Activated T-helper 1 cell treated with anti-CD3 and anti-CD28 coated beads, Interleukin-12 subunit alpha, Interleukin-12 subunit beta, Interleukin-2, Interleukin-4 antibody, amounts not matched to agents 30 ng/mL and 10 ng/mL and 1 ng/mL, durations not matched to agents 14 hours and 24 hours and 36 hours (primary cell): ENCODE data around the gene ELF1. TPM values are rescaled to one million over a fixed set of nuclear protein-coding genes. Genes with fewer than 3 reads are reported as not detected.
A peak's percentile ranks its signal among the peaks of the same experiment; 100 is the strongest.
"Not testable (repeated sequence)": the region's sequence is repeated elsewhere in the genome, so short reads cannot be mapped to it uniquely, and the experiment has no call there.

Experiments used
- DNase-seq: peaks from one replicate; pipeline ENCODE4 v3.0.0; 2021; ENCODE audit warnings: low spot score
- H3K27ac Mint-ChIP-seq: one replicate; pipeline ENCODE4 v1.8.0; 2021; ENCODE audit warnings: mild to moderate bottlenecking, mixed read lengths
- H3K27me3 Mint-ChIP-seq: one replicate; pipeline ENCODE4 v1.8.0; 2022; ENCODE audit warnings: mild to moderate bottlenecking, moderate library complexity, mixed read lengths; ENCODE audit not compliant: insufficient read depth
- H3K36me3 Mint-ChIP-seq: one replicate; pipeline ENCODE4 v1.8.0; 2021; ENCODE audit warnings: low read depth, mixed read lengths
- H3K4me1 Mint-ChIP-seq: one replicate; pipeline ENCODE4 v1.8.0; 2021; ENCODE audit warnings: low read depth, mixed read lengths
- H3K4me3 Mint-ChIP-seq: one replicate; pipeline ENCODE4 v1.8.0; 2021; ENCODE audit warnings: mild to moderate bottlenecking, moderate library complexity, mixed read lengths
- H3K9me3 Mint-ChIP-seq: one replicate; pipeline ENCODE4 v1.8.0; 2021; ENCODE audit warnings: mixed read lengths
- intact Hi-C: fragments of 100-400 bp; cut with micrococcal nuclease; formaldehyde crosslinking; loops from one replicate; pipeline ENCODE4 v1.15.1; 2024
- total RNA-seq: library from RNA; stranded (reverse); gene quantifications from 2 replicates; pipeline ENCODE4 v1.2.3, GENCODE V29; 2022

Gene ELF1
- total RNA-seq, 1 donor from 2014 or later = 75.3 TPM

DNA sequence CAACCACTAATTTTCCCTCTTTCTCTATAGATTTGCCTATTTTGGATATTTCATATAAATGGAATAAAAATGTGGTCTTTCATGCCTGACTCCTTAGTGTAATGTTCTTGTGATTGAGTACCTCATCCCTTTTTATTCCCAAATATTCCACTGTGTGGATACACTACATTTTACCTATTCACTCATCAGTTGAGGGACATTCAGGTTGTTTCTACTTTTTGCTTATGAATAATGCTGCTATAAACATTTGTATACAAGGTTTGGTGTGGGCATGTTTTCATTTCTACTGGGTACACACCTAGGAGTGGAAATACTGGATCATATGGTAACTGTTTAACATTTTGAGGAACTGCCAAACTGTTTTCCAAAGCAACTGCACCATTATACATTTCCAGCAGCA, 37.1 kb upstream of the ELF1 start:
- peaks cover 62% of the 10 kb centered on the region for H3K4me1 Mint-ChIP-seq

GRCh38 chr13:41054919-41055619, 36.0 kb upstream of the ELF1 start:
- Mint-ChIP-seq H3K36me3 (peaks cover 5% of the 10 kb centered on the region), H3K27me3 (no peaks in the 10 kb centered on the region), H3K9me3 (no peaks in the 10 kb centered on the region), H3K4me1 (peaks cover 53% of the 10 kb centered on the region), H3K27ac (no peak overlapping the region), H3K4me3 (no peak overlapping the region)
- DNase-seq = no peak
- intact Hi-C loops = loop anchor here (1.0 kb wide), 3 partner anchors 81 to 167 kb away; partner anchors contain the start of gene KBTBD7

More for the DNA sequence above, 37.1 kb upstream of the ELF1 start:
- DNase-seq = no peak
- H3K27me3 Mint-ChIP-seq = peaks cover 3% of the 10 kb centered on the region
- H3K27ac Mint-ChIP-seq = no peak overlapping the region
- intact Hi-C loops = no loop called here
- H3K9me3 Mint-ChIP-seq = no peaks in the 10 kb centered on the region
- H3K36me3 Mint-ChIP-seq = peaks cover 5% of the 10 kb centered on the region
- H3K4me3 Mint-ChIP-seq = no peak overlapping the region

GRCh38 chr13:41054212-41054877, 35.2 kb upstream of the ELF1 start:
- DNase-seq = peak; percentile 24
- H3K27ac Mint-ChIP-seq = no peak overlapping the region
- no peak overlapping the region for H3K4me3 Mint-ChIP-seq
- intact Hi-C loops = loop anchor here (1.0 kb wide), 3 partner anchors 80 to 168 kb away; partner anchors contain the start of gene KBTBD7
- no peaks in the 10 kb centered on the region for H3K27me3 Mint-ChIP-seq
- H3K4me1 Mint-ChIP-seq = peaks cover 47% of the 10 kb centered on the region
- no peaks in the 10 kb centered on the region for H3K9me3 Mint-ChIP-seq
- peaks cover 7% of the 10 kb centered on the region for H3K36me3 Mint-ChIP-seq

GRCh38 chr13:41053384-41053826, 34.3 kb upstream of the ELF1 start:
- no peak overlapping the region for H3K4me3 Mint-ChIP-seq
- DNase-seq = no peak
- peaks cover 39% of the 10 kb centered on the region for H3K4me1 Mint-ChIP-seq
- intact Hi-C loops = no loop called here
- H3K27ac Mint-ChIP-seq = no peak overlapping the region
- H3K9me3 Mint-ChIP-seq = peaks cover 8% of the 10 kb centered on the region
- H3K27me3 Mint-ChIP-seq = no peaks in the 10 kb centered on the region
- peaks cover 15% of the 10 kb centered on the region for H3K36me3 Mint-ChIP-seq

DNA sequence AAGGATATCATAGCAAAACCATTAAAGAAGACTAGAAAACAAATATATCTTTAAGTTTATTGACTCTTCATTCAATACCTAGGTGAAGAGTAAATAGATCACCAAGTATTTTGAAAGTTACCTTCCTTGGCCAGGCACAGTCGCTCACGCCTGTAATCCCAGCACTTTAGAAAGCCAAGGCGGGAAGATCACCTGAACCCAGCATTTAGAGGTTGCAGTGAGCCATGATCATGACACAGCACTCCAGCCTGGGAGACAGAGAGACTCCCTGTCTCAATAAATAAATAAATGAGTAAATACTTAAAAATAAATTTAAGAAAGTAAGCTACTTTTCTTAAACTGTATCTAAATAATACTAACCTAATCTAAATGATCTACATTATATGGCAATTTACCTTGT, 33.3 kb upstream of the ELF1 start:
- intact Hi-C loops = no loop called here
- Mint-ChIP-seq H3K36me3 (peaks cover 12% of the 10 kb centered on the region), H3K4me1 (peaks cover 33% of the 10 kb centered on the region), H3K9me3 (peaks cover 8% of the 10 kb centered on the region), H3K4me3 (no peak overlapping the region), H3K27me3 (no peaks in the 10 kb centered on the region), H3K27ac (no peak overlapping the region)
- DNase-seq = no peak

DNA sequence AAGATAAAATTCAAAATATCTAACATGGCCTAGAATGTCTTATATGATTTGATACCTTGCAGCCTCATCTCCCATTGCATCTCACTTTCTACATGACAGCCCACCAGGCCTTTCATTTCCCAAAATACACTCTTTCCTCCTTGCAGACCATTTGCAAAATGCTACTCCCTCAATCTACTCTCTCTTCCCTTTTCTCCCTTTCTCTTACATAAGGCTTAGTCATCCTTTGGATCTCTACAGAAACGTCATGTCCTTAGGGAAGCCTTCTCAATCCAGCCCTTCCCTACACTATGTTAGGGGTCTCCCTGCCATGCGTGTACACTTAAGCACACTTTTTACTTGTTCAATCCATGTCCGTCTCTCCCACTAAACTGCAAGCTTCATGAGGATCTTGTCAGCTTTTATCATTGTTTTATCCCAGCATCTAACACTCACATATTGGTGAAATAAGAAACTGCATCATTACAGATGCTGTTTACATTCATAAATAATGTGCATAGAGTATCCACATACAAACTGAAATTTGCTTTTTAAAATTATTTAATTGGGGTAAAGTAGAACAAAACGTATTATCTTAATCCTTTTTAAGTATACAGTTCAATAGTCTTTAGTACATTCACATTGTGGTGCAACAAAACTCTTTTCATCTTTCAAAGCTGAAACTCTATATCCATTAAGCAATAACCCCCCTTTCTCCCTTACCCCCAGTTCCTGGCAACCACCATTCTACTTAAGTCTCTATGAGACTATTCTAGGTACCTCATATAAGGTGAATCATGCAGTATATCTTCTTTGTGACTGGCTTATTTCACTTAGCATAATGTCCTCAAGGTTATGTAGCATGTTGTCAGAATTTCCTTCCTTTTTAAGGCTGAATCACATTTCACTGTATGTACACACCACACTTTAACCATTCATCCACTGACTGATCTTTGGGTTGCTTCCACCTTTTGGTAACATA, 30.6 kb upstream of the ELF1 start:
- peaks cover 21% of the 10 kb centered on the region for H3K9me3 Mint-ChIP-seq
- no peak for DNase-seq
- no peak overlapping the region for H3K27ac Mint-ChIP-seq
- no peak overlapping the region for H3K4me3 Mint-ChIP-seq
- peaks cover 15% of the 10 kb centered on the region for H3K4me1 Mint-ChIP-seq
- peaks cover 26% of the 10 kb centered on the region for H3K36me3 Mint-ChIP-seq
- H3K27me3 Mint-ChIP-seq = no peaks in the 10 kb centered on the region
- intact Hi-C loops = no loop called here

DNA sequence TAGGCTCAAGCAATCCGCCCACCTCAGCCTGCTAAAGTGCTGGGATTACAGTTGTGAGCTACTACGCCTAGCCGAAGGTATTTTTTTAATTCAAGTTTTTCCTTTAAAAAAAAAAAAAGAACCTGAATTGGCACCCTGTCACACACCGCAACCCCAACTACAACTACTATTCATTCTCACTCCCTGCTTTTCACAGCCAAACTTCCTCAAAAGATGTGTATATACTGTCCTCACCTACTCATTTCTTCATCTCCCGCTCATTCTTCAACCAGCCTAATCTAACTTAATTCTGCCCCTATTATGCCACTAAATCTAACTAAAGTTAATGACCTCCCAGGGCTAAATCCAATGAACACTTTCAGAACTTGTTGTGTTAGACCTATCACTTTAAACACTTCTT, 29.5 kb upstream of the ELF1 start:
- Mint-ChIP-seq H3K36me3 (peaks cover 29% of the 10 kb centered on the region), H3K4me3 (no peak overlapping the region), H3K27ac (no peak overlapping the region), H3K27me3 (no peaks in the 10 kb centered on the region), H3K4me1 (peaks cover 4% of the 10 kb centered on the region), H3K9me3 (peaks cover 23% of the 10 kb centered on the region)
- no peak for DNase-seq
- intact Hi-C loops = no loop called here

- intact Hi-C loops, DNase-seq, H3K27me3 Mint-ChIP-seq, H3K4me3 Mint-ChIP-seq, H3K4me1 Mint-ChIP-seq, H3K27ac Mint-ChIP-seq: not testable (repeated sequence)
- Mint-ChIP-seq H3K9me3 (peaks cover 17% of the 10 kb centered on the region), H3K36me3 (peaks cover 22% of the 10 kb centered on the region)
These were observed 23.3 kb upstream of the ELF1 start for GRCh38 chr13:41042419-41042818.

DNA sequence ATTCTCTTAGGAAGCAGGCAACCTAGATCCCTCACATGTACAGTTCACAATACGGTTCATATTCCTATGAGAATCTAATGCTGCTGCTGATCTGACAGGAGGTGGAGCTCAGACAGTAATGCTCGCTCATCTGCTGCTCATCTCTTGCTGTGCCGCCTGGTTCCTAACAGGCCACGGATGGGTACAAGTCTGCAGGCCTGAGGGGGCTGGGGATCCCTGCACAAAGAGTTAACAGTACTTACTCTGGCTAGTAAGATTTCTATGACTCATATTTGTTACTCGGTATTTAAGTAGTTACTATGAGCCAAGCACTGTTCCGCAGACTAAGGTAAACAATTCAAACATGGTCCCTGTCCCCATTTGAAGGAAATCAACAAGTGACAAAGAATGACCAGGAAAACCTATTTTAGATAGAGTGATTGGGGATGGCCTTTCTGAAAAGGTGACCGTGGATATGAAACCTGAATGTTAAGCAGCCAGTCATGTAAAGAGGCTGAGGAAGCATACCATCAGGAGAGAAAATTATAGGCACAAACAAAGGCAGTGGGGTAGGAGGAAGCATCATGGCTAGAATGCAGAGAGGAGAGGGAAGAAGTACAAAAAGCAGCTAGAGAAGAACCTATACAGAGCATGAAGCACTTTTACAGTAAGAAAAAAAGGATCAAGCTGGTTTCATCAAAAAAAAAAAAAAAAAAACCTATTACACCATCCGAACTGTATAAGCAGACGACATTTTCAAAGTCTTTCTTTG, 21.6 kb upstream of the ELF1 start:
- intact Hi-C loops = no loop called here
- Mint-ChIP-seq H3K9me3 (peaks cover 10% of the 10 kb centered on the region), H3K27me3 (no peaks in the 10 kb centered on the region), H3K36me3 (peaks cover 17% of the 10 kb centered on the region), H3K4me1 (no peaks in the 10 kb centered on the region), H3K4me3 (no peak overlapping the region), H3K27ac (peak overlapping the region; percentile 64)
- DNase-seq = no peak

- DNase-seq = no peak
- H3K9me3 Mint-ChIP-seq = peaks cover 4% of the 10 kb centered on the region
- intact Hi-C loops = no loop called here
- H3K27me3 Mint-ChIP-seq = no peaks in the 10 kb centered on the region
- H3K36me3 Mint-ChIP-seq = peaks cover 7% of the 10 kb centered on the region
- peaks cover 5% of the 10 kb centered on the region for H3K4me1 Mint-ChIP-seq
- no peak overlapping the region for H3K27ac Mint-ChIP-seq
- H3K4me3 Mint-ChIP-seq = no peak overlapping the region
These were observed 20.6 kb upstream of the ELF1 start for GRCh38 chr13:41039746-41040145.

GRCh38 chr13:41036557-41036956, 17.4 kb upstream of the ELF1 start:
- H3K27me3 Mint-ChIP-seq, H3K9me3 Mint-ChIP-seq, DNase-seq, H3K27ac Mint-ChIP-seq, H3K4me1 Mint-ChIP-seq, H3K4me3 Mint-ChIP-seq, intact Hi-C loops, H3K36me3 Mint-ChIP-seq: not testable (repeated sequence)

DNA sequence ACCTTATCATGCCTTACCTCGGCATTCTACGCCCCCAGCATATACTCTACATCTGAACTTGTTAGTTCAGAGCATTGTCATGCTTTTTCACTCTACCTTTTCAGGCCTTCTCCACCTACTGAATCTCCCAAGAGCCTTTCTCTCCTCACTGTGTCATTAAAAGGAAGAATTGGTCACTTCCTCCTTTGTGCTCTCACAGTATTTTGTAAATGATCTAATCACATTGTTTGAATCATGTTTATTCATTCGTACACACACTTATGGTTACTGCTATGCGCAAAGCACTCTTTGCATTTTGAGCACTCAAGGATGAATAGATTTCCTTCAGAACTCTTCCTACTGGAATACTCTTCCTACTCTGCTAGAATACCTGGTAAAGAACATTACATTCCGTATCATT, 15.8 kb upstream of the ELF1 start:
- intact Hi-C loops = no loop called here
- no peaks in the 10 kb centered on the region for H3K36me3 Mint-ChIP-seq
- no peaks in the 10 kb centered on the region for H3K27me3 Mint-ChIP-seq
- no peaks in the 10 kb centered on the region for H3K9me3 Mint-ChIP-seq
- H3K4me3 Mint-ChIP-seq = no peak overlapping the region
- H3K27ac Mint-ChIP-seq = no peak overlapping the region
- DNase-seq = no peak
- peaks cover 12% of the 10 kb centered on the region for H3K4me1 Mint-ChIP-seq
